Nephron progenitor cell (in vitro differentiated cells): ENCODE measurements around the gene SRR.

Experiments used
- DNase-seq: peaks from one replicate; pipeline ENCODE4 v3.0.0; 2021
- H3K27ac Mint-ChIP-seq: 2 replicates; pipeline ENCODE4 v1.8.0; 2021; ENCODE audit warnings: mild to moderate bottlenecking, moderate library complexity, mixed read lengths
- H3K27me3 Mint-ChIP-seq: 2 replicates; pipeline ENCODE4 v1.8.0; 2021; ENCODE audit warnings: mild to moderate bottlenecking, low read depth, mixed read lengths; ENCODE audit not compliant: poor library complexity
- H3K36me3 Mint-ChIP-seq: 2 replicates; pipeline ENCODE4 v1.8.0; 2021; ENCODE audit warnings: low read depth, mixed read lengths
- H3K4me1 Mint-ChIP-seq: 2 replicates; pipeline ENCODE4 v1.8.0; 2021; ENCODE audit warnings: mixed read lengths
- H3K4me3 Mint-ChIP-seq: 2 replicates; pipeline ENCODE4 v1.8.0; 2021; ENCODE audit warnings: mild to moderate bottlenecking, moderate library complexity, mixed read lengths
- H3K9me3 Mint-ChIP-seq: 2 replicates; pipeline ENCODE4 v1.8.0; 2021; ENCODE audit warnings: mild to moderate bottlenecking, moderate library complexity, mixed read lengths
- CTCF ChIP-seq: fragments of 200-600 bp; sonication (generic); IDR thresholded peaks from 2 replicates; pipeline ENCODE4 v1.5.0; 2021; ENCODE audit warnings: antibody characterized with exemption

The SRR gene

GRCh38 chr17:2369039-2369438, 65.3 kb downstream of the SRR start:
- TF ChIP-seq CTCF = no peak
- DNase-seq = no peak
- H3K27ac Mint-ChIP-seq = no peak overlapping the region
- peaks cover 15% of the 10 kb centered on the region for H3K4me1 Mint-ChIP-seq
- peaks cover 3% of the 10 kb centered on the region for H3K27me3 Mint-ChIP-seq
- H3K4me3 Mint-ChIP-seq = no peak overlapping the region
- H3K9me3 Mint-ChIP-seq = no peaks in the 10 kb centered on the region
- H3K36me3 Mint-ChIP-seq = no peaks in the 10 kb centered on the region

- peak; percentile 46 for DNase-seq
- Mint-ChIP-seq H3K4me3 (no peak overlapping the region), H3K36me3 (peaks cover 3% of the 10 kb centered on the region), H3K27ac (no peak overlapping the region), H3K4me1 (peaks cover 15% of the 10 kb centered on the region), H3K27me3 (peaks cover 3% of the 10 kb centered on the region), H3K9me3 (no peaks in the 10 kb centered on the region)
- peak; percentile 10 for TF ChIP-seq CTCF
Observed at GRCh38 chr17:2369551-2370210, 65.9 kb downstream of the SRR start.

- TF ChIP-seq CTCF = no peak
- Mint-ChIP-seq H3K4me3 (no peak overlapping the region), H3K4me1 (peaks cover 15% of the 10 kb centered on the region), H3K27me3 (peaks cover 3% of the 10 kb centered on the region), H3K27ac (no peak overlapping the region), H3K36me3 (peaks cover 6% of the 10 kb centered on the region), H3K9me3 (no peaks in the 10 kb centered on the region)
- DNase-seq = no peak
Observed at GRCh38 chr17:2370211-2370589, 66.5 kb downstream of the SRR start.

GRCh38 chr17:2371183-2372130, 67.7 kb downstream of the SRR start:
- Mint-ChIP-seq H3K4me3 (no peak overlapping the region), H3K4me1 (peaks cover 21% of the 10 kb centered on the region), H3K27me3 (peaks cover 3% of the 10 kb centered on the region), H3K9me3 (no peaks in the 10 kb centered on the region), H3K36me3 (peaks cover 7% of the 10 kb centered on the region), H3K27ac (no peak overlapping the region)
- DNase-seq = no peak
- TF ChIP-seq CTCF = no peak

GRCh38 chr17:2372180-2372579, 68.4 kb downstream of the SRR start:
- no peak for DNase-seq
- Mint-ChIP-seq H3K36me3 (peaks cover 13% of the 10 kb centered on the region), H3K4me3 (no peak overlapping the region), H3K27ac (no peak overlapping the region), H3K4me1 (peaks cover 14% of the 10 kb centered on the region), H3K27me3 (peaks cover 3% of the 10 kb centered on the region), H3K9me3 (no peaks in the 10 kb centered on the region)
- TF ChIP-seq CTCF = no peak
